Activated T-cell treated with anti-CD3 and anti-CD28 coated beads for 24 hours (primary cell): ENCODE results near the gene FAR1.
"Not testable (repeated sequence)": the region's sequence is repeated elsewhere in the genome, so short reads cannot be mapped to it uniquely, and the experiment has no call there.

Source experiments
- DNase-seq: peaks from one replicate; pipeline ENCODE4 v3.0.0-alpha.2; 2020; ENCODE audit warnings: low read depth

FAR1 gene

GRCh38 chr11:13705710-13706109 lies 37.2 kb downstream of the FAR1 start:
- no peak for DNase-seq

- no peak for DNase-seq
Observed at GRCh38 chr11:13713982-13714381, 45.5 kb downstream of the FAR1 start.

DNA sequence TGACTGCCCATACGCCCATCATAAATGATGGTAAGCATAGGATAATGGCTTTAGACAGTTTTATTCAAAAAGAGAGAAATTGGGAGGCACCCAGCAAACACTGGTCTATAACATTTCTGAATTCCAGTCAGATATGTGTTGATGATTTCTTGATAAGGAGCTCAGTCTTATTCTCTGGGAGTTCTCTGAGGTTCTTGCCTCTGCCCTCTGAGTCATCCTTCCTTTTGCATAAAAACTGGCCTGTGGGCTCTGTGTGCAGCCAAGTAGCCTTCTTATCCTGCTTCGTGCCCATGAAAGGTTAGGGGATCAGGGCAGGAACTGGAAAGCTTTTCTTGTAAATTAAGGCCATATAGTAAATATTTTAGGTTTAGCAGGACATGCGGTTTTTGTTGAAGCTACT lies 48.9 kb downstream of the FAR1 start:
- DNase-seq = no peak

- no peak for DNase-seq
Observed at GRCh38 chr11:13718394-13718793, 49.9 kb downstream of the FAR1 start.

GRCh38 chr11:13720940-13721339 lies 52.5 kb downstream of the FAR1 start:
- no peak for DNase-seq

GRCh38 chr11:13721760-13722159 lies 53.3 kb downstream of the FAR1 start:
- DNase-seq = no peak

GRCh38 chr11:13726456-13726855 lies 58.0 kb downstream of the FAR1 start:
- no peak for DNase-seq

DNA sequence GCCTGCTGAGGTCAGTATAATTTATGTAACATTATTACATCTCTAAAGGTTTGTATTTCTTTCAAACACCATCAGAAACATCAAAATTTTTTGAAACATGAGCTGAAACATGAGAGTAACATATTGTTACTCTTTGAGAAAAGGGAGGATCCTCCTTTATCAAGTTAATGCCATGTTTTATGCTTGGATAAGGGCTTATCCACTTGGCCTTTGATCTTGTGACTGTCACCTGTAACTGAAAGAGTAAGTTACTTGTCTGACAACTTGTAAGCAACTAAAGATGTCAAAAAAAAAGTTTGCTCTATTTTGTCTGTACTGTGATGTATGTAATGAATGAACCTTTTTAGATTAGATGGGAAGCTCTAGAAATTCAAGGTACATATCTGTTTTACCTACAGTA lies 59.6 kb downstream of the FAR1 start:
- DNase-seq = no peak

DNA sequence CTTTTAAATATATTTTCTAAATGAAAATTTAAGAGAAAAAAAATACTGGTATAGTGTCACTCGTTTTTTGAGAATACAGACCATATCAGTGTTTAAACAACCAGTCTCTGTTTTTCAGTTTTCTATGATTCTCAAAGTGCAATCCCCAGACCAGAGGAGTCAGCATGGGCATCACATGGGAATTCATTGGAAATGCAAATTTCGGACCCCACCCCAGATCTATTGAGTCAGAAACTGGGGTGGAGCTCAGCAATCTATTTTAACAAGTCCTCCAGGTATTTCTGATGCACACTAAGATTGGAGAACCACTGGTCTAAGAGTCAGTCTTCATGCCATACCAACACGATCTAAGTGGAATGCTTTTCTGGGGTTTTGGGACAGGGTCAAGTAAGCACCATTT lies 66.1 kb downstream of the FAR1 start:
- no peak for DNase-seq

GRCh38 chr11:13745165-13745564 lies 76.7 kb downstream of the FAR1 start:
- no peak for DNase-seq

GRCh38 chr11:13753316-13753715 lies 84.8 kb downstream of the FAR1 start:
- DNase-seq = not testable (repeated sequence)

DNA sequence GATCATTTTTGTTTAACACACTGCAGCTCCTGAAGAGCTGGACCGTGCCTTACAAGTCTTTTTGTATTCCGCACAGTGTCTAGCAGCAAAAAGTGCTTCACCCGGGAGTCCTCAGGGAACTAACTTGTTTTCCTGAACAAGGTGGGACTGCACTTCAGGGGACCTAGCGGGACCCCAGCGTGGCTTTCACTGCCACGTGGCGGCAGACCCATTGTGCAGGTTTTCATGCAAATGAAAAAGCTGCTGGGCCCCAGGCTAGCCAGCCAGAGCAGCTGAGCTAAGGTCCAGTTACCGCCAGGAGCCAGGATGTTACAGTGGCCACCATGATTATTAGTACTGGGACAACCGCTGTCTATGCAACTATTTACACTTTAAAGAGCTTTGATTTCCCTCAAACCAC lies 90.6 kb downstream of the FAR1 start:
- DNase-seq = no peak

DNA sequence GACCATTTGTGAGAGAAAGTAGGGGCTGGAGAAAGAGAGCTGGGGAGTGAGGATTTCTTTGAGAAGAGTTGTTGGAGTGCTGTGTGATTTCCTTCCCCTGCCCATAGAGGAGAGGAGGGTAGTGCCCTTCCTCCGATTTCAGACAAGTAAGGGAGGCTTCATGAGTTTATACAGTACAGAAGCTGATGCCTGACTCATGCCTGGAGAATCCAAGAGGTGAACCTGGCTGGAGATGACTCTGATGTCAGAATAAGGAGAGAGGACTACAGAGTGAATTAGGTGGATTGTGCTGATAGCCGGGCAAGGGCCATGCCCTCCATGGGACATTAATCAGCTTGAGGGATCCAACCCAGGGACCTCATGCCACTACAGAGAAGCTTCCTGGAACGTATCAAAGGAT lies 91.6 kb downstream of the FAR1 start:
- no peak for DNase-seq

- DNase-seq = no peak
Observed at GRCh38 chr11:13761250-13761649, 92.8 kb downstream of the FAR1 start.

DNA sequence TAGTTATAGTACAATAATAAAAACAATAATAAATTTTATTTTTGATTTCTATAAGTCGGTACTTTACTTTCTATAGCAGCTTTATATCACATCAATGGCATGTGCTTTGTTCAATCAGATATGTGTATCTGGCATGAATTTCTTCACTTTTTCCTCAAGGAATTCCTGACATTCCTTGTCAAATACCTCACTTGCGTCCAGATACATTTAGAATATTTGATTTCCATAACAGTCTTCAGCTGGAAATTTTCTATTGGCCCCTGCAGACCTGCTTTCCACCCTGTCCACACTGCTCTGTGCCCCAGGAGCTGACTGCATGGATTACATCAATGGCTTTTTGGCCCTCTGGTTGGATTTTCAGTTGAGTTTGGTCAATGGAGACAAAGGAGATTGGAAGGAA lies 93.2 kb downstream of the FAR1 start:
- DNase-seq = no peak

- no peak for DNase-seq
Observed at GRCh38 chr11:13762718-13763117, 94.2 kb downstream of the FAR1 start.

GRCh38 chr11:13763341-13763740 lies 94.9 kb downstream of the FAR1 start:
- DNase-seq = no peak

DNA sequence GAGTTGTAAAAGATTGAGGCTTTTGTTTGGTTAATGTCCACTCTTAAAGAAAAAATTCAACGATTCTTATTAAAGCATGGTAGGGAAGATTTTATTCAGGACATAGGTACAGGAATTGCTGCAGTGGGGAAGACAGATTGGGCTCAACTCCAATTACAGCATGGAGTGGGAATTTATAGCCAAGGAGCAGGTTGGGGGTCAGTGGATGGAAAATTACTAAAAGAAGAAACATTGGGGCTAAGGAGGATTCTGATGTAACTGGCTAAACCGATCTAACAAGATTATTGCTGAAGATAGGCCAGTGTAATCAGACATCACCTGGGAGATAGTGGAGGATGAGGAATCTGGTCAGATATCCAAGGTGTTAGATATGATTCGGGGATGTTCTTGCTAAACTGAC lies 97.4 kb downstream of the FAR1 start:
- no peak for DNase-seq

DNA sequence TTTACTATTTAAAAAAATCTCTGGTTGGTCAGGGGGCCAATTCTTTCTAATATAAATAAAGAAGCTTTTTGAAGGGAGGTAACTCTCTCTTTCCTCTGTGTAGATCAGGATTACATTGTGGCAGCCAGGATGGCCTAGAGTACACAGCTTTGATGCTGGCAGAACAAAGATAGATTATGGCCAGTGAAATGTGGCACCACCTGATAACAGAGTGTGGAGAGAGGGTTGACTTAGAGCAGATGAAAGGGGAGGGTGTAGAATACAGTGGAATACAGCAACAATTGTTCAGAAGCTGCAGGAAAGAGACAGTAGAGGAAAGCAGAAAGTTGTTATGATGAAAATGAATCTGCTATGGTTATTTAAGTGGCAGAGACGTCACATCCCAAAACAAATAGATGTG lies 99.0 kb downstream of the FAR1 start:
- no peak for DNase-seq

DNA sequence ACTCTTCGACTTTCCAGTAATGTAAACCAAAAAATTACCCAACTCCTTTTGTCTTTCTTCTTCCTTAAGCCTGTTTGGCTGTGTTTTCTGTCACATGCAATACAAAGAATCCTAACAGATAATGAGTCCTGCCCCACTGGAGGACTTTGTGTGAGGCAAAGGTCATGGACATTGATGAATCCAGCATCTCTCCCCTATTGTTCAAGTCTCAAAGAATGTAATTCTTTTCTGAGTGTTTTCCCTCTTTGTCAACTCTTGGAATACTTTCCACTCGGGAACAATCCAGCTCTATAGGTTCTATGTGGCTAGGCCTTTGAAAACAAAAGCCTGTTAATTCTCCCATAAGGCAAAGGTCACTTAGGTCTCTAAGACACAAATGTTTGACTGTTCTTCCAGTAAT lies 100.7 kb downstream of the FAR1 start:
- no peak for DNase-seq

DNA sequence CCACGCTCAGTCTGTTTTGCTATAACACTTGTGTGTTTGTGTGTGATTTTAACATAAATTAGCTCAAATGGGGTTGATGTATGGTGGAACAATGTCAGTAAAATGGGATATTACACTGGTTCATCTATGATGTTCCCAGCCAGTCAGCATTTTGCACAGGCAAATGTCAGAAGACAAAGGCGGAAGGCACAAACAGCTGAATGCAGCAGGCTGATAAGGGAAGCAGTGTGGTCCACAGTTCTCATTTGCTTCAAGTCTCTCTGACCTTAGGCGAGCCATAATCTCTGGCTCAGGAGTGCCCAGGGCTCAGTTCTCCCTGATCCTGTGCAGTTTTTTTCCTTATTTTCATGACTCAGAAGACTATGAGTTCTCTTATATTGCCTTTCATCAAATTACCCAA lies 102.7 kb downstream of the FAR1 start:
- no peak for DNase-seq

GRCh38 chr11:13772223-13773046 lies 104.0 kb downstream of the FAR1 start:
- DNase-seq = no peak

GRCh38 chr11:13775471-13775870 lies 107.0 kb downstream of the FAR1 start:
- DNase-seq = no peak

- no peak for DNase-seq
Observed at GRCh38 chr11:13776134-13776815, 107.8 kb downstream of the FAR1 start.
